Activated CD8-positive, alpha-beta memory T cell treated with anti-CD3 and anti-CD28 coated beads for 24 hours (primary cell): ENCODE data around the gene MAP3K14.
"Not testable (repeated sequence)": the region's sequence is repeated elsewhere in the genome, so short reads cannot be mapped to it uniquely, and the experiment has no call there.

Experiments
- DNase-seq: peaks from one replicate; pipeline ENCODE4 v3.0.0-alpha.2; 2020

MAP3K14 gene

DNA sequence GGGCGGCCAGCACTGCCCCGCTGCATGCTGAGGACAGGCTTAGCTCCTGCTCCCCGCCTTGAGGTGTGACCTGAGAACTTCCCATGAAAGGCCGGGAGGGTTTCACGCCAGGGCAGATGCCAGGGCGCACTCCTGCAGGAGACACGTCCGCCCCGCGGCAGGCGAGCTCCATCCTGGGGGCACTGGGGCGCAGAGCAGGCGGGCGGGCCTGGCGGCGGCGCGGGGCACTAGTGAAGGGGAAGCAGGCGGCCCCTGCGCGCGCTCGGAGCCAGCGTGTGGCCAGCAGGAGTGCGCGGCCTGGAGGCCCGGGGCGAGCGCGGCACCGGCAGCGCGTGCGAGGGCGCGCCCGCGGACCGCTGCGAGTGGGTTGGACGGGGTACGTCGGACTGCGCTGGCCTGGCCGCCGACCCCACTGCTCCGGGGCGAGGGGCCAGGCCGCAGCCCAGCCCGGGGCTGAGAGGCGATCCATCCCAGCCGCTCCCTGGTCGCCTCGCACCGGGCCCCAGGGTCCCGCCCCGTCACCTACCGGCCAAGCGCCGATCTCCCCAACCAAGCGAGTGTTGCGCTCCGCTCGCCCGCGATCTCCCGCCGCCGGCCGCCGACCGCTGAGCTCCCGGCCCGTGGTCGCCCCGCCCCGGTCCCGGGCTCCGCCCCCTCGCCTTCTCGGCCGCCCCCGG is at the start of gene MAP3K14:
Gene MAP3K14, minus strand, starts transcription at position 587 of the 677 bp plus-strand sequence. CDS start 26,275 bp downstream, outside the sequence.
- peak; percentile 86 for DNase-seq

GRCh38 chr17:45366049-45366448 is 49.2 kb upstream of the MAP3K14 start:
- DNase-seq = peak; percentile 30

DNA sequence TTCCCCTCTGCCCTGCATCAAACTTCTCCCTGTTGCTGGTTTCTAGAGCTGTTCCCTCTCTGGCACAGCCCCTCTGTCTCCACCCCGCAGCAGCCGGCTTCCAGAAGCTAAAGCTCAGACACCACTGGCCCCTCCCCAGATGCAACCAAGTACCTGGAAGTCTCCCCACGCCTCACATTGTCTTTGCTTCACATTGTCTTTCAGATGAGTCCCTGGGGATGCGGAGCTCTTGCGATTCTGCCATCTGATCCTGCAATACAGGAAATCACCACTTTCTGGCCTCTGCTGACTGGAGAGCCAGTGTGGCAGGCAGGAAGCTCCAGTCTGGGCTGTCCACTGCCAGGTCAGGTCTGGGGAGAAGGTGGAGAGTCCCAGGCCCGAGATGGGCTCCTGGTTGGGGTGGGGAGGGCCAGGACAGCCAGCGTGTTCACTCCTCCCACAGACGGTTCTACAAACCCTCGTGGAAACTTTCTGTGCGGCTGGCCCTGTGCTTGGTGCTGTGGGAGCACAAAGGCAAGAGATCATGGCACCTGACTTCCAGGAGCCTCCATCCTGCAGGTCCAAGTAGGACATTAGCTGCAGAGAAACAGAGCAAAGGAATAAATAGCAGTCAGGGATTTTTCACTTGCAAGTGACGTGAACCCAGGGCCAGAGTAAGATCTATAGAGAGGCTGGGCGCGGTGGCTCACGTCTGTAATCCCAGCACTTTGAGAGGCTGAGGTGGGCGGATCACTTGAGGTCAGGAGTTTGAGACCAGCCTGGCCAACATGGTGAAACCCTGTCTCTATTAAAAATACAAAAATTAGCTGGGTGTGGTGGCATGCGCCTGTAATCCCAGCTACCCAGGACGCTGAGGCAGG is 47.9 kb upstream of the MAP3K14 start:
- DNase-seq = peak; percentile 50

GRCh38 chr17:45363498-45363897 is 46.7 kb upstream of the MAP3K14 start:
- peak; percentile 53 for DNase-seq

DNA sequence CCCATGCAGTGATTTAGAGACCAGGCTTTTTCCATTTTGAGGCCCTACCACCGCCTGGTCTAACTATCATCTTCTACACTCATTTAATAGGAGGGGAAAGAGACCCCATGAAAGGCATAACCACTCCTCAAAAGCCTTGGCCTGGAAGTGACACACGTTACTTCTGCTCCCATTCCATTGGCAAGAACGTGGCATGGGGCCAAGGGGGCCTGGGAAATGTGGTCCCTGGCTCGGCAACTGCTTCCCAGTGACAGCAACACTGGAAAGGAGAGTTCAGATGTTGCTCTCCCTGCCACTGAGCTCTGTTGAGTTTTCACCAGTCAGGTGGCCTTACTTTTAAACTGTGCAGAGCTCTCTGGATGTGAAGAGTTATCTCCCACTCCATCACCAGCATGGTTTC is 45.2 kb upstream of the MAP3K14 start:
- DNase-seq = no peak

GRCh38 chr17:45361451-45361850 is 44.6 kb upstream of the MAP3K14 start:
- no peak for DNase-seq

DNA sequence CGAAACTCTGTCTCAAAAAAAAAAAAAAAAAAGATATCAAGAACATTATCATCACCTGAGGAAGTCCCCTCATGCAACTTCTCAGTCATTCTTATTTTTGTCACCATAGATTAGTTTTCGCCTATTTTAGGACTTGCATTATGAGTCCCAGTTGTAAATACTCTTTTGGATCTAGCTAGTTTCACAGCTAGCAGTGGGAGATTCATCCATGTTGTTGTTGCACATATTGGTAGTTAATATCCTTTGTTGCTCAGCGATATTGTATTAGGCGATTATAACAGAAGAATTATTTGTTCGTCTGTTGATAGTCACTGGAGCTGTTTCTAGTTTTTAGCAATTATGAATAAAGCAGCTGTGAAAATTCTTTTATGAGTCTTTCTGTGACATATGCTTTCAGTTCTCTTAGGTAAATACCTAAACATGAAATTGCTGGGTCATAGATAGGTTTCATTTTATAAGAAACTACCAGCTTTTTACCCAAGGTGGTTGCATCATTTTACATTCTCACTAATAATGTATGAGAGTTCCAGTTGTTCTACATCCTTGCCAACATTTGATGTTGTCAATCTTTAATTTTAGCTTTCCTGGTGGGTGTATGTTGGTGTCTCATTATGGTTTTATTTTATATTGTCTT is 40.7 kb upstream of the MAP3K14 start:
- DNase-seq = no peak

DNA sequence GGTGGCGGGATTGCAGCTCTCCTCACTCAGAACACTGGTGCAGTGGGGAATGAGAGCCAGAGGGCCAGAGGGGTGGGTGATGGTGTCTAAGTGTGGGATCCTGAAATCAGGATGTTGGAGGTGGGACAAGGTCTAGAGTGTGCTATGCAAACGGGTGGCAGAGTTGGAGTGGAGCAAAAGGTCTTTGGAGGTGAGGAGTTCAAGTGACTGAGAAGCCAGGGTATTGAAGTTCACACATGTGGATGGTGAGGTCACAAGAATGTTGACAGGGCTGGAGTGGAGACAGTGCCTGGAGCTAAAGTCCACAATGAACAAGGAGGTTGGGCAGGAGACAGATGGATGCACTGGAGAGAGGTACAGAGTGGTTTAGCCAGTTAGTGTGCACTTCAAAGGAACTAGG is 38.3 kb upstream of the MAP3K14 start:
- DNase-seq = no peak

GRCh38 chr17:45353043-45353442 is 36.2 kb upstream of the MAP3K14 start:
- peak; percentile 62 for DNase-seq

GRCh38 chr17:45351831-45352230 is 35.0 kb upstream of the MAP3K14 start:
- DNase-seq = no peak

GRCh38 chr17:45347444-45347843 is 30.6 kb upstream of the MAP3K14 start:
- DNase-seq = no peak

GRCh38 chr17:45346216-45347015 is 29.6 kb upstream of the MAP3K14 start:
- no peak for DNase-seq

- DNase-seq = no peak
Measured at GRCh38 chr17:45345554-45346215, 28.9 kb upstream of the MAP3K14 start.

GRCh38 chr17:45345246-45345553 is 28.4 kb upstream of the MAP3K14 start:
- DNase-seq = no peak

GRCh38 chr17:45343967-45344664 is 27.3 kb upstream of the MAP3K14 start:
- not testable (repeated sequence) for DNase-seq

- DNase-seq = peak; percentile 28
Measured at GRCh38 chr17:45342871-45343526, 26.2 kb upstream of the MAP3K14 start.

DNA sequence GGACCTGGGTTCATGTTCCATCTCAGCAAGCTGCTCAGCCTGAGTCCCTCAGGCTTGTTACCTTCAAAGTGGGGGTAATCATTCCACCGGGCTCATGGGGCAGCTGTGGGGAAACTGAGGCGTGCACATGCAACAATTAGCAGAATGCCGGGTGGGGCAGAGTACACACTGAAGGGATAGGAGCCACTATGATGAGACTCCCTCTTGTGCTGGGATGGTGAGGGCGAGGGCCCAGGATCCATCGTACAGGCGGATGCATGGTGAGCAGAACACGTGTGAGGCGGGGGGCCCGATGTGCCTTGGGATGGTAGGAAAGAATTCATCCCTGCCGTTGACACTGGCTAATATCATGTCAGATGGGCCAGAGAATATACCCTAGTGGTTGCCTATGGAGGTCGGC is 25.5 kb upstream of the MAP3K14 start:
- DNase-seq = no peak

DNA sequence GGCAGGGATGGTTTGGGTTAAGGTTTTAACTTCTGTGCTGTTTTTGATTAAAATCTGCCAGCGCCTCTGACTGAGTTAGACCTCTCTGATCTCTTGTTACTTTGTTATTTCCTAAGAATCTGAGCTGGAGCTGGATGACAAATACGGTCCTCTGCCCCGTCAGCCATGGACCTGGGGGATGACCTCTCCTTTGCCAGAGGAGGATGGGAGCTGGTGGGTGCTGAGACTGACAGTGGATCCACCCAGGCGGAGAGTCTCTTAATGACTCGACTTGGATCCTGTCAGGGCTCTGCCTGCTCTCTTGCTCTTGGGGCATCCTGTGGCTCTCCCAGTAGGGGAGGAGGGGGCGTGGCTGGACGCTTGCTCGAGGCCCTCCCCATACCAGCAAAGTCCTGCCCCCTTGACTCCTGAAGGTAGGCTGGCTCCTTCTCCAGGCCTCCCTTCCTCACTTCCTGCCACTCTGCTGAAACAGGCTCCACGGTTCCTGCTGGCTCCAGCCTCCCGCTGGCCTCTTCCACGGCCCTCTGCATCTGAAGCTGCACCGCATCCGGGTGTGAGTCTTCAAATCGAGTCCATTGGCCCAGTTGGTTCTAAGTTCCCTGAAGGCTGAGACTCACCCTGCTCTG is 24.8 kb upstream of the MAP3K14 start:
- peak; percentile 42 for DNase-seq

GRCh38 chr17:45339646-45340605 is 23.1 kb upstream of the MAP3K14 start:
- DNase-seq = peak; percentile 50
